Stomach smooth muscle (tissue), 2 donors: ENCODE results near the gene SH3D21.
A peak's percentile ranks its signal among the peaks of the same experiment; 100 is the strongest.

Source experiments
- H3K27ac ChIP-seq: one replicate; pipeline ENCODE4 v1.7.0; 2013; ENCODE audit warnings: mild to moderate bottlenecking, low read length, inconsistent platforms
- H3K27me3 ChIP-seq, 2 donors: one replicate each; pipeline ENCODE4 v1.7.0; 2013; ENCODE audit warnings: low read length in 2 of 2; ENCODE audit not compliant: insufficient read depth in 2 of 2, control insufficient read depth in 1 of 2
- H3K36me3 ChIP-seq, 2 donors: one replicate each; pipeline ENCODE4 v1.7.0; 2013; ENCODE audit warnings: low read length in 2 of 2; ENCODE audit not compliant: control insufficient read depth in 2 of 2, insufficient read depth in 2 of 2
- H3K4me1 ChIP-seq: one replicate; pipeline ENCODE4 v1.7.0; 2013; ENCODE audit warnings: low read length; ENCODE audit not compliant: control insufficient read depth, insufficient read depth
- H3K4me3 ChIP-seq, 2 donors: one replicate each; pipeline ENCODE4 v1.7.0; 2013; ENCODE audit warnings: low read length in 2 of 2
- H3K9ac ChIP-seq, 2 donors: one replicate each; pipeline ENCODE4 v1.7.0; 2013; ENCODE audit warnings: low read length in 2 of 2, mild to moderate bottlenecking in 1 of 2
- H3K9me3 ChIP-seq, 2 donors: one replicate each; pipeline ENCODE4 v1.7.0; 2013; ENCODE audit warnings: low read length in 2 of 2; ENCODE audit not compliant: control insufficient read depth in 2 of 2
- donor health status: healthy.
- donor health status: Pancreatic carcinoma.

Gene SH3D21

DNA sequence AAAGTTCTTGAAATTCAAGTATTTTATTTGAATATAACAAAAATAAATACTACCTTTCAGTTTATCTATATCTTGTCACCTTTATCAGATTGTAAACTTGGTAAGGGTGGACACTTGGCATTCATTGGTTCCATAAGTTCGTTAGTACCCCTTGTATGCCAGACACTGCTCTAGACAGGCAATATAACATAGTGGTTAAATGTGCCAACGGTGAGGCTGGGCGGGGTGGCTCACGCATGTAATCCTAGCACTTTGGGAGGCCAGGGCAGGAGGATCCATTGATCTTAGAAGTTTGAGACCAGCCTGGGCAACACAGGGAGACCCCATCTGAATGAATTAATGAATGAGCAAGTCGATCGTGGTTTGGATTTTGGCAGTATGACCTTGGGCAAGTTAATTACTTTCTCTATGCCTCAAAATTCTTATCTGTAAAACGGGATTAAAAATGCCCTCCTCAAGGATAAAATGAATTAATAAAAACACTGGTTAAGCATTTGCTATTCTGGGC lies 26.3 kb upstream of the SH3D21 start:
- Histone ChIP-seq H3K9ac (no peak overlapping the region), H3K9me3 (no peaks in the 10 kb centered on the region)

DNA sequence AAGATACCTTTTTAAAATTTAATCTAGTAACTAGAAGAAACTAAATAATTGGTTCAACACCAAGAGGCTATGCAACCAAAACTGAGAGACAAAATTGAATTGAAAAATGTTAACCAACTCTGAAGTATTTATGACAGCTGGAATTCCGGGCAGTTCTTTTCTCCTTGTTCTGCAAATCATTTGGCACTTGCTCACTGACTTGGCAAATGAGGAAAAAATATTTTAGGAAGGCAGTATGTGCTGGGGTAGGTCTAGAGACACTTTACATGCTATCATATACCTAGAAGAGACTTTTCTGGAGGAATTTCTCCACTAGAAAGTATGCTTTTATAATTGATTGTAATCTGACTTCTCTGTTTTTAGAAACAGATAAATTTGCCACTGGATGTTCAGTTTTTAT lies 22.1 kb upstream of the SH3D21 start:
- H3K4me1 ChIP-seq = peaks cover 14% of the 10 kb centered on the region
- no peaks in the 10 kb centered on the region for H3K9me3 ChIP-seq
- H3K27me3 ChIP-seq = no peaks in the 10 kb centered on the region
- H3K4me3 ChIP-seq = no peak overlapping the region
- no peak overlapping the region for H3K27ac ChIP-seq
- peak overlapping the region in 1 of 2 donors; percentile 4 for H3K9ac ChIP-seq
- peaks cover 23 to 29% of the 10 kb centered on the region in 2 donors for H3K36me3 ChIP-seq

More for the DNA sequence above, 26.3 kb upstream of the SH3D21 start:
- Histone ChIP-seq H3K27ac (peak overlapping the region; percentile 11), H3K4me1 (peaks cover 7% of the 10 kb centered on the region), H3K27me3 (no peaks in the 10 kb centered on the region), H3K4me3 (no peak overlapping the region), H3K36me3 (peaks cover 3 to 8% of the 10 kb centered on the region in 2 donors)

DNA sequence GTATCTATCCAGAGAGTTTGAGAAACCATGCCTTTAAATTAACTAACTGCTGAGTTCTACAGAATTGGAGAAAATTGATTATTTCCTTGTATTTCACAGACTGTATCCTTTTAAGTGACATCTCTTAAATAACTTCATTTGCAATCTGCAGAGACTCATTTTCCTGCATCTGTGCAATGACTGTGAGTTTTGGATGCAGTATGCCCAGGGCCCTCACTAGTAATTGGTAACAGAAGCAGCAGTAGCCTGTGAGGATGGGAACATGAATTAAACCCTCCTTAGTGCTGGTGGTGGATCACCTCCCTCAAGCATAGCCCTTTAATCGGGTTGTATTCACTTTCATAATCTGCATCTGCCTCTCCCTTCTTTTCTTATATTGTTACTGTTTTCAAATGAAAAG lies 21.7 kb upstream of the SH3D21 start:
- Histone ChIP-seq H3K4me1 (peaks cover 14% of the 10 kb centered on the region), H3K9ac (peak overlapping the region in 1 of 2 donors; percentile 4), H3K9me3 (no peaks in the 10 kb centered on the region), H3K36me3 (peaks cover 28 to 33% of the 10 kb centered on the region in 2 donors), H3K27me3 (no peaks in the 10 kb centered on the region), H3K27ac (no peak overlapping the region), H3K4me3 (no peak overlapping the region)

GRCh38 chr1:36285443-36286101 lies 20.6 kb upstream of the SH3D21 start:
- H3K27ac ChIP-seq = peak overlapping the region; percentile 42
- H3K9ac ChIP-seq = no peak overlapping the region

DNA sequence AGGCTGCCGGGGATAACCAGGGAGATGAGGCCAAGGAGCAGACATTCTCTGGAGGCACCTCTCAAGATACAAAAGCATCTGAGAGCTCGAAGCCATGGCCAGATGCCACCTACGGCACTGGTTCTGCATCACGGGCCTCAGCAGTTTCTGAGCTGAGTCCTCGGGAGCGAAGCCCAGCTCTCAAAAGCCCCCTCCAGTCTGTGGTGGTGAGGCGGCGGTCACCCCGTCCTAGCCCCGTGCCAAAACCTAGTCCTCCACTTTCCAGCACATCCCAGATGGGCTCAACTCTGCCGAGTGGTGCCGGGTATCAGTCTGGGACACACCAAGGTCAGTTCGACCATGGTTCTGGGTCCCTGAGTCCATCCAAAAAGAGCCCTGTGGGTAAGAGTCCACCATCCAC lies 19.4 kb upstream of the SH3D21 start:
- no peak overlapping the region for H3K9ac ChIP-seq
- H3K4me1 ChIP-seq = peaks cover 19% of the 10 kb centered on the region
- H3K9me3 ChIP-seq = no peaks in the 10 kb centered on the region
- no peaks in the 10 kb centered on the region for H3K27me3 ChIP-seq
- no peak overlapping the region for H3K27ac ChIP-seq
- H3K4me3 ChIP-seq = no peak overlapping the region
- H3K36me3 ChIP-seq = peaks cover 48 to 51% of the 10 kb centered on the region in 2 donors

More at GRCh38 chr1:36285443-36286101, 20.6 kb upstream of the SH3D21 start:
- H3K9me3 ChIP-seq = no peaks in the 10 kb centered on the region
- H3K4me1 ChIP-seq = peaks cover 17% of the 10 kb centered on the region
- H3K4me3 ChIP-seq = no peak overlapping the region
- H3K36me3 ChIP-seq = peaks cover 36 to 39% of the 10 kb centered on the region in 2 donors
- H3K27me3 ChIP-seq = no peaks in the 10 kb centered on the region

DNA sequence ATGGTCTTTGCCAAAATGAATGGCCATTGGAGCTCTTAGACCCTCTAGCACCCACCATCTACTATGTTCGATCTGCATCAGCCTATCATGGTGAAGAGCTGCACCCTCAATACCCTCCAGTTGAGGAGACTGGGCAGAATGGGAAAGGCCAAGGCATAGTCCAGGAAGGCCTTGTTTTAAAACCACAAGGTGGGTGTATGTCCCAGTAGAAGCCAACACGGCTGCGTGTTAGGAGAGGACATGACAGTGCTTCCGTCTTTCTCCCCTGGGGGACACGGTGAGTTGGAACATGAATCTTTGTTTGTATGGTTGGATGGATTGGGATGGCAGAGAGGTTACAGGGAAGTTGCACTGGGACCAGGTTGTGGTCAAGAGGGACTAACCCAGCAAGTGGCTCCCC lies 18.6 kb upstream of the SH3D21 start:
- no peak overlapping the region for H3K9ac ChIP-seq
- peaks cover 48 to 52% of the 10 kb centered on the region in 2 donors for H3K36me3 ChIP-seq
- H3K27me3 ChIP-seq = no peaks in the 10 kb centered on the region
- no peak overlapping the region for H3K4me3 ChIP-seq
- H3K4me1 ChIP-seq = peaks cover 19% of the 10 kb centered on the region
- no peak overlapping the region for H3K27ac ChIP-seq
- no peaks in the 10 kb centered on the region for H3K9me3 ChIP-seq

GRCh38 chr1:36295390-36295789 lies 10.8 kb upstream of the SH3D21 start:
- peaks cover 4% of the 10 kb centered on the region for H3K4me1 ChIP-seq
- no peaks in the 10 kb centered on the region for H3K9me3 ChIP-seq
- H3K36me3 ChIP-seq = peaks cover 52 to 61% of the 10 kb centered on the region in 2 donors
- no peak overlapping the region for H3K9ac ChIP-seq
- H3K4me3 ChIP-seq = no peak overlapping the region
- H3K27ac ChIP-seq = no peak overlapping the region
- no peaks in the 10 kb centered on the region for H3K27me3 ChIP-seq

- Histone ChIP-seq H3K4me1 (no peaks in the 10 kb centered on the region), H3K36me3 (peaks cover 54 to 61% of the 10 kb centered on the region in 2 donors), H3K9me3 (no peaks in the 10 kb centered on the region), H3K27me3 (no peaks in the 10 kb centered on the region), H3K27ac (no peak overlapping the region), H3K4me3 (no peak overlapping the region), H3K9ac (no peak overlapping the region)
These were observed 9.1 kb upstream of the SH3D21 start for GRCh38 chr1:36297062-36297461.

DNA sequence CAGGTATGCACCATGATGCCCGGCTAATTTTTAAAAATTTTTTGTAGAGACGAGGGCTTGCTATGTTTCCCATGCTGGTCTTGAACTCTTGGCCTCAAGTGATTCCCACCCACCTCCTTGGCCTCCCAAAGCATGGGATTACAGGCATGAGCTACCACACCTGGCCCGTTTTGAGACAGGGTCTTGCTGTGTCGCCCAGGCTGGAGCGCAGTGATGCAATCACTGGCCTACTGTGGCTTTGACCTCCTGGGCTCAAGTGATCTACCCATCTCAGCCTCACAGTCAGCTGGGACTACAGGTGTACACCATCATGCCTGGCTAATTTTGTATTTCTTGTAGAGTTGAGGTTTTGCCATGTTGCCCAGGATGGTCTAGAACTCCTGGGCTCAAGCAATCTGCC lies 7.5 kb upstream of the SH3D21 start:
- Histone ChIP-seq H3K9me3 (no peaks in the 10 kb centered on the region), H3K4me3 (no peak overlapping the region), H3K9ac (no peak overlapping the region), H3K36me3 (peaks cover 58 to 60% of the 10 kb centered on the region in 2 donors), H3K27ac (no peak overlapping the region), H3K27me3 (no peaks in the 10 kb centered on the region), H3K4me1 (no peaks in the 10 kb centered on the region)

GRCh38 chr1:36300526-36300925 lies 5.6 kb upstream of the SH3D21 start:
- Histone ChIP-seq H3K9ac (no peak overlapping the region), H3K27ac (no peak overlapping the region), H3K4me1 (no peaks in the 10 kb centered on the region), H3K27me3 (no peaks in the 10 kb centered on the region), H3K36me3 (peaks cover 46 to 58% of the 10 kb centered on the region in 2 donors), H3K9me3 (no peaks in the 10 kb centered on the region), H3K4me3 (no peak overlapping the region)

- H3K9ac ChIP-seq = no peak overlapping the region
- peaks cover 44 to 56% of the 10 kb centered on the region in 2 donors for H3K36me3 ChIP-seq
- H3K27ac ChIP-seq = no peak overlapping the region
- H3K4me1 ChIP-seq = peaks cover 5% of the 10 kb centered on the region
- no peak overlapping the region for H3K4me3 ChIP-seq
- no peaks in the 10 kb centered on the region for H3K9me3 ChIP-seq
- H3K27me3 ChIP-seq = no peaks in the 10 kb centered on the region
These were observed 4.9 kb upstream of the SH3D21 start for GRCh38 chr1:36301220-36301619.
